GOT3 (cell line): ENCODE data around the gene GCSAML.
"Not testable (repeated sequence)": the region's sequence is repeated elsewhere in the genome, so short reads cannot be mapped to it uniquely, and the experiment has no call there.

ENCODE experiments used
- DNase-seq: peaks from one replicate; lab custom pipeline; 2025; ENCODE audit warnings: mixed read lengths; lab: John Stamatoyannopoulos, UW

GCSAML gene

GRCh38 chr1:247548769-247549182 is at the start of gene GCSAML:
Gene GCSAML, plus strand, starts transcription at chr1:247549134. Its CDS starts 58 bp downstream, at chr1:247549192.
- no peak for DNase-seq

- no peak for DNase-seq
Measured at GRCh38 chr1:247500865-247501264, 48.1 kb upstream of the GCSAML start.

- DNase-seq = no peak
Measured at GRCh38 chr1:247506831-247507230, 42.1 kb upstream of the GCSAML start.

GRCh38 chr1:247517795-247518612 is 30.9 kb upstream of the GCSAML start:
- no peak for DNase-seq

GRCh38 chr1:247518613-247518891 is 30.4 kb upstream of the GCSAML start:
- DNase-seq = no peak

GRCh38 chr1:247521886-247522285 is 27.0 kb upstream of the GCSAML start:
- DNase-seq = not testable (repeated sequence)

- DNase-seq = no peak
Measured at GRCh38 chr1:247528812-247529474, 20.0 kb upstream of the GCSAML start.

- DNase-seq = no peak
Measured at GRCh38 chr1:247529771-247530355, 19.1 kb upstream of the GCSAML start.

- DNase-seq = no peak
Measured at GRCh38 chr1:247530785-247531184, 18.1 kb upstream of the GCSAML start.

- DNase-seq = no peak
Measured at GRCh38 chr1:247531937-247532336, 17.0 kb upstream of the GCSAML start.

GRCh38 chr1:247535402-247535801 is 13.5 kb upstream of the GCSAML start:
- no peak for DNase-seq

GRCh38 chr1:247536340-247536739 is 12.6 kb upstream of the GCSAML start, which contains the start of gene OR2C3:
Gene OR2C3, minus strand, starts transcription at chr1:247536440. Its CDS starts 3,929 bp downstream, at chr1:247532511.
- no peak for DNase-seq

GRCh38 chr1:247538561-247538960 is 10.4 kb upstream of the GCSAML start:
- no peak for DNase-seq

- DNase-seq = no peak
Measured at GRCh38 chr1:247539215-247539614, 9.7 kb upstream of the GCSAML start.

- DNase-seq = no peak
Measured at GRCh38 chr1:247540581-247540980, 8.4 kb upstream of the GCSAML start.

GRCh38 chr1:247542811-247543210 is 6.1 kb upstream of the GCSAML start:
- DNase-seq = no peak

GRCh38 chr1:247548092-247548491 is 842 bp upstream of the GCSAML start:
- DNase-seq = no peak

GRCh38 chr1:247551721-247552120 is 2.8 kb downstream of the GCSAML start:
- no peak for DNase-seq

GRCh38 chr1:247552231-247552630 is 3.3 kb downstream of the GCSAML start:
- no peak for DNase-seq

GRCh38 chr1:247557926-247558674 is 9.2 kb downstream of the GCSAML start:
- DNase-seq = no peak

- no peak for DNase-seq
Measured at GRCh38 chr1:247561711-247562110, 12.8 kb downstream of the GCSAML start.

- no peak for DNase-seq
Measured at GRCh38 chr1:247562198-247562597, 13.3 kb downstream of the GCSAML start.
